A673 (cell line): ENCODE data around the gene CTPS2. TPM values are rescaled to one million over a fixed set of nuclear protein-coding genes. Genes with fewer than 3 reads are reported as not detected.

Experiments used
- BruUV-seq: library from RNA; stranded (reverse); fragments of 400-500 nt; replicated peaks from 2 replicates; lab custom pipeline; 2021; lab: Mats Ljungman, UMichigan
- CTCF ChIA-PET: fragments of 300-600 bp; sonication (Branson Sonifier 250); formaldehyde crosslinking; loops from one replicate; lab custom pipeline; 2022; ENCODE audit warnings: antibody characterized with exemption; lab: Charles Lee
- POLR2A ChIA-PET: fragments of 300-600 bp; sonication (Branson Sonifier 250); formaldehyde crosslinking; loops from one replicate; lab custom pipeline; 2022; ENCODE audit warnings: antibody characterized with exemption; ENCODE audit not compliant: low non-redundant PET; lab: Charles Lee
- DNase-seq: peaks from one replicate; pipeline ENCODE4 v3.0.0-alpha.2; 2015; ENCODE audit warnings: low spot score
- H3K27ac ChIP-seq: fragments of 200-600 bp; sonication (generic); 2 replicates; pipeline ENCODE4 v1.5.1; 2016; ENCODE audit warnings: mixed run types, low read depth, mild to moderate bottlenecking, mixed read lengths, antibody characterized with exemption, low read length; ENCODE audit not compliant: poor library complexity, severe bottlenecking
- H3K27me3 ChIP-seq: fragments of 200-600 bp; sonication (generic); replicated peaks from 2 replicates; pipeline ENCODE4 v1.6.1; 2017; ENCODE audit warnings: mixed run types, low read depth, mild to moderate bottlenecking, mixed read lengths, antibody characterized with exemption, low read length; ENCODE audit not compliant: insufficient read depth, poor library complexity
- H3K36me3 ChIP-seq: fragments of 200-600 bp; sonication (generic); 2 replicates; pipeline ENCODE4 v1.6.1; 2016; ENCODE audit warnings: mixed run types, mild to moderate bottlenecking, mixed read lengths, antibody characterized with exemption, low read length; ENCODE audit not compliant: insufficient read depth, poor library complexity, severe bottlenecking
- H3K4me1 ChIP-seq: fragments of 200-600 bp; sonication (generic); 2 replicates; pipeline ENCODE4 v1.6.1; 2017; ENCODE audit warnings: mixed run types, mild to moderate bottlenecking, mixed read lengths, antibody characterized with exemption, low read length; ENCODE audit not compliant: insufficient read depth, poor library complexity, severe bottlenecking
- H3K4me3 ChIP-seq: fragments of 200-600 bp; sonication (generic); 2 replicates; pipeline ENCODE4 v1.5.1; 2016; ENCODE audit warnings: low read depth, mixed run types, mild to moderate bottlenecking, mixed read lengths, low read length; ENCODE audit not compliant: poor library complexity, severe bottlenecking
- H3K9me3 ChIP-seq: fragments of 200-600 bp; sonication (generic); 2 replicates; pipeline ENCODE4 v1.6.1; 2016; ENCODE audit warnings: mixed run types, low read depth, mild to moderate bottlenecking, mixed read lengths, antibody characterized with exemption, low read length; ENCODE audit not compliant: poor library complexity, severe bottlenecking
- CTCF ChIP-seq: fragments of 300-800, 200-600 bp; sonication (generic); conservative IDR thresholded peaks from 2 replicates; pipeline ENCODE4 v1.5.1; 2017; ENCODE audit warnings: low read depth, mild to moderate bottlenecking, antibody characterized with exemption, low read length, moderate library complexity, mixed read lengths
- EZH2 ChIP-seq: fragments of 200-600 bp; sonication (generic); IDR thresholded peaks from 2 replicates; pipeline ENCODE4 v1.6.1; 2017; ENCODE audit warnings: borderline replicate concordance, low read depth, mild to moderate bottlenecking, mixed read lengths, antibody characterized with exemption, low read length; ENCODE audit not compliant: poor library complexity, severe bottlenecking
- intact Hi-C: fragments of 100-400 bp; cut with micrococcal nuclease; formaldehyde crosslinking; loops from one replicate; pipeline ENCODE4 v1.10.0; 2022; ENCODE audit not compliant: unreplicated experiment
- total RNA-seq: library from RNA; stranded (reverse); gene quantifications from 2 replicates; pipeline ENCODE4 v1.2.3, GENCODE V29; 2021

The CTPS2 gene
- total RNA-seq, 1 experiment from 2014 or later: 15.6 TPM

GRCh38 chrX:16601885-16602284, 110.6 kb downstream of the CTPS2 start:
- Histone ChIP-seq H3K27me3 (no peaks in the 10 kb centered on the region), H3K36me3 (no peaks in the 10 kb centered on the region), H3K4me1 (peaks cover 6% of the 10 kb centered on the region), H3K9me3 (no peaks in the 10 kb centered on the region), H3K27ac (no peak overlapping the region), H3K4me3 (no peak overlapping the region)
- BruUV-seq: no TSS peak
- POLR2A ChIA-PET: no interaction called here
- CTCF ChIA-PET: no interaction called here
- intact Hi-C loops: no loop called here
- TF ChIP-seq CTCF (no peak), EZH2 (no peak)
- no peak for DNase-seq

GRCh38 chrX:16594490-16594889, 118.0 kb downstream of the CTPS2 start:
- Histone ChIP-seq H3K36me3 (no peaks in the 10 kb centered on the region), H3K27ac (no peak overlapping the region), H3K4me1 (no peaks in the 10 kb centered on the region), H3K4me3 (no peak overlapping the region), H3K9me3 (no peaks in the 10 kb centered on the region), H3K27me3 (no peaks in the 10 kb centered on the region)
- ChIA-PET POLR2A (no interaction called here), CTCF (no interaction called here)
- no peak for TF ChIP-seq EZH2
- no peak for TF ChIP-seq CTCF
- no TSS peak for BruUV-seq
- intact Hi-C loops: no loop called here
- no peak for DNase-seq

- Histone ChIP-seq H3K27me3 (no peaks in the 10 kb centered on the region), H3K27ac (no peak overlapping the region), H3K36me3 (no peaks in the 10 kb centered on the region), H3K9me3 (no peaks in the 10 kb centered on the region), H3K4me3 (no peak overlapping the region), H3K4me1 (no peaks in the 10 kb centered on the region)
- CTCF ChIA-PET: no interaction called here
- no peak for TF ChIP-seq CTCF
- no peak for TF ChIP-seq EZH2
- no peak for DNase-seq
- POLR2A ChIA-PET: no interaction called here
- intact Hi-C loops: no loop called here
- no TSS peak for BruUV-seq
These were observed 118.7 kb downstream of the CTPS2 start for GRCh38 chrX:16593801-16594200.
